Activated naive CD4-positive, alpha-beta T cell treated with anti-CD3 and anti-CD28 coated beads, Interleukin-2, amount 10 ng/mL, durations not matched to agents 7 days and 5 days (primary cell): ENCODE measurements around the gene CTSA.

Source experiments
- CTCF ChIA-PET: fragments of 350-600 bp; sonication (Branson Sonifier 250); formaldehyde crosslinking; loops from one replicate; lab custom pipeline; 2021; ENCODE audit warnings: antibody characterized with exemption; lab: Charles Lee
- DNase-seq: peaks from one replicate; pipeline ENCODE4 v3.0.0-alpha.2; 2020
- H3K27ac Mint-ChIP-seq: one replicate; pipeline ENCODE4 v1.8.0; 2021; ENCODE audit warnings: mild to moderate bottlenecking, moderate library complexity, mixed read lengths
- H3K27me3 Mint-ChIP-seq: one replicate; pipeline ENCODE4 v1.8.0; 2021; ENCODE audit warnings: mild to moderate bottlenecking, mixed read lengths
- H3K36me3 Mint-ChIP-seq: one replicate; pipeline ENCODE4 v1.8.0; 2021; ENCODE audit warnings: mixed read lengths
- H3K4me1 Mint-ChIP-seq: one replicate; pipeline ENCODE4 v1.8.0; 2021; ENCODE audit warnings: mixed read lengths
- H3K4me3 Mint-ChIP-seq: one replicate; pipeline ENCODE4 v1.8.0; 2021; ENCODE audit warnings: mild to moderate bottlenecking, moderate library complexity, mixed read lengths
- H3K9me3 Mint-ChIP-seq: one replicate; pipeline ENCODE4 v1.8.0; 2021; ENCODE audit warnings: mixed read lengths

The CTSA gene

DNA sequence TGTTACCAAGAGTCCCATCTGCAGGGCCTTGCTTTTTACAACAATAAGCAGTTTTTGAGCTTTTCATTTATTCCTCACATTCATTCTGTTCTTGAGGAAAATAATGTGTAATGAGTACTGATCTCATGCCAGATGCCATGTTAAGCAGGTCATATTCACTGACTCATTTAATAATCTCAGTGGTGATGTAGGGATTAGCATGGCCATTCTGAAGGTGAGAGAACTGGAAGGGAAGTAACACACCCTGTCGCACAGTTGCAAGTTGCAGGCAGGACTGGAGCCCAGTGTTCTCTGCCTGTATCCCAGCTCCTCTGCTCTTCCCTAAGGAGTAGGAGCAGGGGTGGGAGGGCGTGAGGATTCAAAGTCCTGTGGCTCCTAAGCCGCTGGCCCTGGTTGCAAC lies 48.9 kb downstream of the CTSA start:
- peaks cover 26% of the 10 kb centered on the region for H3K4me1 Mint-ChIP-seq
- DNase-seq = no peak
- peaks cover 57% of the 10 kb centered on the region for H3K36me3 Mint-ChIP-seq
- no peaks in the 10 kb centered on the region for H3K27me3 Mint-ChIP-seq
- no peak overlapping the region for H3K27ac Mint-ChIP-seq
- H3K9me3 Mint-ChIP-seq = no peaks in the 10 kb centered on the region
- H3K4me3 Mint-ChIP-seq = no peak overlapping the region
- CTCF ChIA-PET = interaction anchor here (1.3 to 1.6 kb wide), 2 partner anchors 21 to 30 kb away, joined by 3 to 4 read pairs; no protein-coding TSS in a partner anchor

DNA sequence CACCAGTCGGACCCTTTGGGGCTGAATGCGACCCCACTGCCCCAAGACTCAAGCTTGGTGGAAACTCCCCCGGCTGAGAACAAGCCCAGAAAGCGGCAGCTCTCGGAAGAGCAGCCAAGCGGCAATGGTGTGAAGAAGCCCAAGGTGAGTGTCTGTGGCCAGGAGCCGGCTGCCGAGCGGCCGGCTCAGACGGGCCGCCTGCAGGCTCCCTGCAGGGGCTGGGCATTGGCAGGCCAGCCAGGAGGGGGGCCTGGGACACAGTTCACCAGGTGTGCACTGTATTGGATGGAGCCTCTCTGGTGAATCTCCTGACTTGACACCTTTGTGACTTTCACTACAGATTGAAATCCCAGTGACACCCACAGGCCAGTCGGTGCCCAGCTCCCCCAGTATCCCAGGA lies 49.3 kb downstream of the CTSA start:
- Mint-ChIP-seq H3K4me3 (no peak overlapping the region), H3K9me3 (no peaks in the 10 kb centered on the region), H3K27ac (no peak overlapping the region), H3K27me3 (no peaks in the 10 kb centered on the region), H3K4me1 (peaks cover 23% of the 10 kb centered on the region), H3K36me3 (peaks cover 59% of the 10 kb centered on the region)
- CTCF ChIA-PET = interaction anchor here (1.6 kb wide), 1 partner anchor 21 kb away, joined by 4 read pairs; no protein-coding TSS in a partner anchor
- DNase-seq = no peak

DNA sequence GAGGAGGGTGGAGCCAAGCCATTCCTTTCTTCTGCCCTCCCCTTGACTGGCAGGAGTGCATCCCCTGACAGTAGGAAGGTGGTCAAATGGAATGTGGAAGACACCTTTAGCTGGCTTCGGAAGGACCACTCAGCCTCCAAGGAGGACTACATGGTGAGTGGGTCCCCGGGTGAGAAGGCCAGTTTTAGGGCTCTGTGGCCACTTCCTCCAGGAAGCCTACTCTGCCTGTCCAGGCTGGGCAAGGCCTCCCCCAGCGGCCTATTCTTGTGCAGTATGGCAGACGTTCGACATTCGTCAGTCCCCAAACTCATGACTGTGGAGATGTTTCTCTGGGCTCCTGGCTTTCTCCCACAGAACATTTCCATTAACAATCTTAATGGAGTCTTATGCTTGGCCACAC lies 52.5 kb downstream of the CTSA start:
- peaks cover 2% of the 10 kb centered on the region for H3K4me1 Mint-ChIP-seq
- no peaks in the 10 kb centered on the region for H3K27me3 Mint-ChIP-seq
- H3K36me3 Mint-ChIP-seq = peaks cover 56% of the 10 kb centered on the region
- no peak for DNase-seq
- H3K27ac Mint-ChIP-seq = peak overlapping the region; percentile 45
- H3K4me3 Mint-ChIP-seq = no peak overlapping the region
- CTCF ChIA-PET = interaction anchor here (1.1 to 2.5 kb wide), 2 partner anchors 26 to 119 kb away, joined by 4 to 10 read pairs; no protein-coding TSS in a partner anchor
- H3K9me3 Mint-ChIP-seq = no peaks in the 10 kb centered on the region

DNA sequence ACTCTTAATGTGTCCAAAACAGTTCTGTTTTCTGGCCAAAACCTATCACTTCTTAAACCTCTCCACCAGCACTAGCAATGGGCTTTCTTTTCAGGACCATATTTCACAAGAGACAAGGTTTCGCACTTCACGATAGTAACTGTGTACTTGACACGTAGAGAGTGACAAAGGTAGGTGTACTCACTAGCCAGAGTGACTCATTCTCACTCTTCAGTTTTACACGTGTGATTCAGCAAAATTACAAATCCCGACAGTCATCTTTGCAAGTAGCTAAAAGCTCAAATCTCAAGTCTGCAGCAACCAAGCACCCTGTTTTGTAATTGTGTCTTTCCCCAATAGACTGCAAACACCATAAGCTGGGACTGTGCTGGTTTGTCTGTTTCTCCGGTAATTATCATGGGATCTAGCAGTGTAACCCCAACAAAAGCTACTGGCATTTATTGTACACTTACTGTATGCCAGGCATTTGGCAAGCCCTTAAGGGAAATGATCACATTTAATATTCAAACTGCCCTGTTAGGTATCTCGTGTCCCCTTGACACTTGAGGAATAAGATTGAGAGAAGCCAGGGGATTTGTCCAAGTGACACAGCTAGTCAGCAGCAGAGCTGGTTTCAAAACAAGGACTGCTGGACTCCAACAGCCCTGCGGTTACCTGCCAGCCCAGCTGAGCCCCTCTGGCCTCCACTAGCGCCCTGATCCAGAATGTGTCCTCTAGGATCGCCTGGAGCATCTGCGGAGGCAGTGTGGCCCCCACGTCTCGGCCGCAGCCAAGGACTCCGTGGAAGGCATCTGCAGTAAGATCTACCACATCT lies 53.2 kb downstream of the CTSA start:
- no peak for DNase-seq
- Mint-ChIP-seq H3K27ac (peak overlapping the region; percentile 45), H3K4me3 (no peak overlapping the region)

GRCh38 chr20:45944965-45945677 lies 54.0 kb downstream of the CTSA start:
- H3K27ac Mint-ChIP-seq = no peak overlapping the region
- peaks cover 2% of the 10 kb centered on the region for H3K4me1 Mint-ChIP-seq
- H3K4me3 Mint-ChIP-seq = no peak overlapping the region
- peaks cover 57% of the 10 kb centered on the region for H3K36me3 Mint-ChIP-seq
- CTCF ChIA-PET = interaction anchor here (1.0 to 2.5 kb wide), 2 partner anchors 11 to 25 kb away, joined by 5 to 10 read pairs; no protein-coding TSS in a partner anchor
- no peaks in the 10 kb centered on the region for H3K9me3 Mint-ChIP-seq
- no peaks in the 10 kb centered on the region for H3K27me3 Mint-ChIP-seq
- no peak for DNase-seq

More for the DNA sequence above, 53.2 kb downstream of the CTSA start:
- no peaks in the 10 kb centered on the region for H3K9me3 Mint-ChIP-seq
- CTCF ChIA-PET = interaction anchor here (1.0 to 2.5 kb wide), 2 partner anchors 11 to 25 kb away, joined by 5 to 10 read pairs; no protein-coding TSS in a partner anchor
- H3K27me3 Mint-ChIP-seq = no peaks in the 10 kb centered on the region
- peaks cover 61% of the 10 kb centered on the region for H3K36me3 Mint-ChIP-seq
- peaks cover 2% of the 10 kb centered on the region for H3K4me1 Mint-ChIP-seq

DNA sequence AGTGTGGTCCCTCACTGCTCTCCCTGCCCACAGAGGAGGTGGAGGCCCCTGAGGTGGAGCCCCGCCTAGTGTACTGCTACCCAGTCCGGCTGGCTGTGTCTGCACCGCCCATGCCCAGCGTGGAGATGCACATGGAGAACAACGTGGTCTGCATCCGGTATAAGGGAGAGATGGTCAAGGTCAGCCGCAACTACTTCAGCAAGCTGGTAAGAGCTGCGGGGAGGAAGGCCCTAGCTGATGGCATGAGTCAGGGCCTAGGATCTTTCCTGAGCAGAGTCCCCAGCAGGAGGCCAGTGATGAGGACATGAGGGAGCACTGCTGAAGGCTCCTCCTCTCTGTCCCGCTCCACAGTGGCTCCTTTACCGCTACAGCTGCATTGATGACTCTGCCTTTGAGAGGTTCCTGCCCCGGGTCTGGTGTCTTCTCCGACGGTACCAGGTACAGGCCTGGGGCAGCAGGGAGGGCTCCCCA lies 54.6 kb downstream of the CTSA start:
- CTCF ChIA-PET = no interaction called here
- Mint-ChIP-seq H3K4me1 (peaks cover 2% of the 10 kb centered on the region), H3K9me3 (no peaks in the 10 kb centered on the region), H3K27me3 (no peaks in the 10 kb centered on the region), H3K36me3 (peaks cover 54% of the 10 kb centered on the region), H3K27ac (no peak overlapping the region), H3K4me3 (no peak overlapping the region)
- no peak for DNase-seq

DNA sequence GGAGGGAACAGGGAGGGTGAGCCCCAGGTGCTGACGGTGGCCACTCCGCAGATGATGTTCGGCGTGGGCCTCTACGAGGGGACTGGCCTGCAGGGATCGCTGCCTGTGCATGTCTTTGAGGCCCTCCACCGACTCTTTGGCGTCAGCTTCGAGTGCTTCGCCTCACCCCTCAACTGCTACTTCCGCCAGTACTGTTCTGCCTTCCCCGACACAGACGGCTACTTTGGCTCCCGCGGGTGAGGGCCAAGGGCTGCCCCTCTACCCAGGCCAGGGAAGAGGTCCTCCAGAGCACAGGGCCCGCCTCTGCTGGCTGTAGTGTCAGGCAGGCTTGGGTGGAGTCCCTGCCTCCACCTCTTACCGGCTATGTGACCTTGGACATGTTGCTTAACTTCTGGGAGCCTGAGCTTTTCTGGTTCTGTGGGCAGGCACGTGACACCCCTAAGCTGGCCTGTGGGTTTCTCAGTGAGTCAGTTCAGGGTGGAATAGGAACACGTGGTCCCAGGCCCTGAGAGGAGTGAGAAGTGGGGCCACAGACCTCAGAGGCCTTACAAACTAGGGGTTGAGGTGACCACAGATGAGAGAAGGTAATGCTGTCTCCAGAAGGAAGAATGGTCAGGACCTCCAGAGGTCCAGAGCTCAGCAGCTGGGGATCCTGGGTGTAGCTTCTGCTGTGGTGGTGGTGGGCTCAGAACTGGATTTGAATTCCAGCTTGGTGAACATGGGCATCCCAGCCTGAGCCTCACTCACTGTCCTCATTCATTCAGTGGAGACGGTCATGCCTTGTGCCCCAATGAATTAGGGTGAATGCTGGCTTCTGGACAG lies 55.2 kb downstream of the CTSA start:
- DNase-seq = no peak
- CTCF ChIA-PET = interaction anchor here (1.4 to 2.3 kb wide), 3 partner anchors 9 to 23 kb away, joined by 3 to 9 read pairs (median 4); no protein-coding TSS in a partner anchor
- Mint-ChIP-seq H3K36me3 (peaks cover 59% of the 10 kb centered on the region), H3K4me3 (no peak overlapping the region), H3K9me3 (no peaks in the 10 kb centered on the region), H3K27ac (peak overlapping the region; percentile 61), H3K27me3 (no peaks in the 10 kb centered on the region), H3K4me1 (peaks cover 2% of the 10 kb centered on the region)

- CTCF ChIA-PET = interaction anchor here (1.4 to 2.3 kb wide), 3 partner anchors 10 to 23 kb away, joined by 3 to 9 read pairs (median 4); no protein-coding TSS in a partner anchor
- Mint-ChIP-seq H3K4me3 (no peak overlapping the region), H3K36me3 (peaks cover 69% of the 10 kb centered on the region), H3K9me3 (no peaks in the 10 kb centered on the region), H3K4me1 (peaks cover 3% of the 10 kb centered on the region), H3K27me3 (no peaks in the 10 kb centered on the region), H3K27ac (no peak overlapping the region)
- no peak for DNase-seq
These were observed 56.2 kb downstream of the CTSA start for GRCh38 chr20:45947110-45947866.

DNA sequence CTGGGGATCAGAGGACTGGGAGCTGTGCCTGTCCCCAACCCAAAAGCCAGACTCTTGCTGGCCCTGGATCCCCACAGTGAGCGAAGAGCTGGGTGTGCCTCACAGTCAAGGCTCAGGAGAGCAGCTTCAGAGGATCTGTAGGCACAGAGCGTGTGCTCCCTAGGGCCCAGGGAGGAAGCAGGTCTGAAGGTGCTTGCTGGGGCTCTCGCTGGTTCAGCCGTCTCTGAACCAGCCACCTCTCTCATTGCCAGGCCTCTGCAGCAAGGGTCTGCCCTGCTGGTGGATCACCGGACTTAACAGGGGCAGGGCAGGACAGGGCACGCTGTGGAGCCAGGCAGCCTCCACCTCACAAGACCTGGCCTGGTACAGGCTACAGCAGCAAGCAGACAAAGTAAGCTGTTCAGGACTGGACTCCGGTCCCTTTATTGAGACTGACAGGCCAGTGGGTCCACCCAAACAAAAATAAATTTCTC lies 57.2 kb downstream of the CTSA start:
- peaks cover 4% of the 10 kb centered on the region for H3K4me1 Mint-ChIP-seq
- peaks cover 62% of the 10 kb centered on the region for H3K36me3 Mint-ChIP-seq
- no peak for DNase-seq
- H3K27me3 Mint-ChIP-seq = no peaks in the 10 kb centered on the region
- H3K4me3 Mint-ChIP-seq = no peak overlapping the region
- no peak overlapping the region for H3K27ac Mint-ChIP-seq
- no peaks in the 10 kb centered on the region for H3K9me3 Mint-ChIP-seq
- CTCF ChIA-PET = interaction anchor here (2.3 kb wide), 1 partner anchor 11 kb away, joined by 9 read pairs; no protein-coding TSS in a partner anchor
